HEK293 (cell line): ENCODE data around the gene SPAAR.

Experiments used
- CTCF ChIA-PET: fragments of 350-600 bp; formaldehyde crosslinking; extraction: SDS; loops from one replicate; lab custom pipeline; 2021; ENCODE audit warnings: antibody characterized with exemption; lab: Yijun Ruan, JAX
- POLR2A ChIA-PET: fragments of 300-600 bp; formaldehyde crosslinking; extraction: SDS; loops from one replicate; lab custom pipeline; 2020; ENCODE audit warnings: antibody characterized with exemption, inconsistent platforms; lab: Yijun Ruan, JAX
- H3K27ac ChIP-seq: fragments of 200-500 bp; sonication (Bioruptor generic); 2 replicates; pipeline ENCODE4 v1.5.1; 2014; ENCODE audit warnings: low read depth, low read length, control low read depth, inconsistent platforms; ENCODE audit errors: extremely low read depth
- H3K36me3 ChIP-seq, 2 experiments: fragments of 200-500 bp in 1 of 2; sonication (Bioruptor generic) in 1 of 2; 1 replicate in 1 of 2; 2 replicates in 1 of 2; pipeline ENCODE4 v1.5.1; 2014 to 2017; ENCODE audit warnings: inconsistent platforms in 2 of 2, low read length in 2 of 2; ENCODE audit not compliant: control insufficient read depth in 2 of 2, insufficient read depth in 1 of 2
- H3K4me1 ChIP-seq: fragments of 200-500 bp; sonication (Bioruptor generic); 2 replicates; pipeline ENCODE4 v1.5.1; 2014; ENCODE audit warnings: mild to moderate bottlenecking, low read length, inconsistent platforms; ENCODE audit not compliant: control insufficient read depth, insufficient read depth
- H3K4me3 ChIP-seq: 2 replicates; pipeline ENCODE4 v1.5.1; 2011; ENCODE audit warnings: low read depth, mild to moderate bottlenecking, control low read depth, low read length, moderate library complexity
- H3K9me3 ChIP-seq: fragments of 200-500 bp; sonication (Bioruptor generic); 2 replicates; pipeline ENCODE4 v1.5.1; 2014; ENCODE audit warnings: low read depth, low read length, inconsistent platforms; ENCODE audit not compliant: control insufficient read depth, insufficient read depth
- ATF2 ChIP-seq: fragments of 450-650 bp; formaldehyde crosslinking; IDR thresholded peaks from 2 replicates; pipeline ENCODE4 v1.5.1; 2016; ENCODE audit warnings: missing biosample characterization, missing genetic modification characterization, low read depth
- BCL11B ChIP-seq: fragments of 450-650 bp; formaldehyde crosslinking; IDR thresholded peaks from 2 replicates; pipeline ENCODE4 v1.5.1; 2016; ENCODE audit warnings: low read depth, missing biosample characterization, missing genetic modification characterization
- EGR2 ChIP-seq: fragments of 450-650 bp; formaldehyde crosslinking; IDR thresholded peaks from 2 replicates; pipeline ENCODE4 v1.5.1; 2016; ENCODE audit warnings: low read depth, missing biosample characterization, missing genetic modification characterization
- GFI1B ChIP-seq: fragments of 450-650 bp; formaldehyde crosslinking; IDR thresholded peaks from 2 replicates; pipeline ENCODE4 v1.5.1; 2016; ENCODE audit warnings: missing biosample characterization, missing genetic modification characterization
- GLI4 ChIP-seq: fragments of 450-650 bp; formaldehyde crosslinking; IDR thresholded peaks from 2 replicates; pipeline ENCODE4 v1.5.1; 2016; ENCODE audit warnings: missing biosample characterization, missing genetic modification characterization
- GLIS1 ChIP-seq: fragments of 450-650 bp; formaldehyde crosslinking; IDR thresholded peaks from 2 replicates; pipeline ENCODE4 v1.5.1; 2016; ENCODE audit warnings: missing biosample characterization, missing genetic modification characterization
- HOXD13 ChIP-seq: sonication (generic); formaldehyde crosslinking; IDR thresholded peaks from 2 replicates; pipeline ENCODE4 v1.8.0; 2022; ENCODE audit warnings: missing genetic modification reagents, borderline replicate concordance
- MZF1 ChIP-seq: fragments of 450-650 bp; formaldehyde crosslinking; IDR thresholded peaks from 2 replicates; pipeline ENCODE4 v1.5.1; 2017; ENCODE audit warnings: missing biosample characterization, missing genetic modification characterization, borderline replicate concordance
- SCRT2 ChIP-seq: fragments of 450-650 bp; formaldehyde crosslinking; IDR thresholded peaks from 2 replicates; pipeline ENCODE4 v1.5.1; 2016; ENCODE audit warnings: missing biosample characterization, missing genetic modification characterization
- ZBTB48 ChIP-seq: fragments of 450-650 bp; formaldehyde crosslinking; IDR thresholded peaks from 2 replicates; pipeline ENCODE4 v1.5.1; 2016; ENCODE audit warnings: missing biosample characterization, missing genetic modification characterization
- ZEB2 ChIP-seq: fragments of 450-650 bp; formaldehyde crosslinking; IDR thresholded peaks from 2 replicates; pipeline ENCODE4 v1.5.1; 2016; ENCODE audit warnings: missing biosample characterization, missing genetic modification characterization
- ZFHX2 ChIP-seq: fragments of 450-650 bp; formaldehyde crosslinking; conservative IDR thresholded peaks from 2 replicates; pipeline ENCODE4 v1.5.1; 2016; ENCODE audit warnings: missing biosample characterization, missing genetic modification characterization
- ZNF211 ChIP-seq: fragments of 450-650 bp; formaldehyde crosslinking; IDR thresholded peaks from 2 replicates; pipeline ENCODE4 v1.5.1; 2016; ENCODE audit warnings: low read depth, missing biosample characterization, missing genetic modification characterization
- ZNF24 ChIP-seq: fragments of 450-650 bp; formaldehyde crosslinking; IDR thresholded peaks from 2 replicates; pipeline ENCODE4 v1.5.1; 2016; ENCODE audit warnings: missing biosample characterization, missing genetic modification characterization
- ZNF248 ChIP-seq: fragments of 450-650 bp; formaldehyde crosslinking; IDR thresholded peaks from 2 replicates; pipeline ENCODE4 v1.5.1; 2017; ENCODE audit warnings: missing biosample characterization, missing genetic modification characterization
- ZNF26 ChIP-seq: fragments of 450-650 bp; formaldehyde crosslinking; IDR thresholded peaks from 2 replicates; pipeline ENCODE4 v1.5.1; 2016; ENCODE audit warnings: missing biosample characterization, missing genetic modification characterization
- ZNF292 ChIP-seq: fragments of 450-650 bp; formaldehyde crosslinking; IDR thresholded peaks from 2 replicates; pipeline ENCODE4 v1.5.1; 2016; ENCODE audit warnings: low read depth, missing biosample characterization, missing genetic modification characterization, borderline replicate concordance
- ZNF350 ChIP-seq: fragments of 450-650 bp; formaldehyde crosslinking; IDR thresholded peaks from 2 replicates; pipeline ENCODE4 v1.5.0; 2017; ENCODE audit warnings: missing biosample characterization, mild to moderate bottlenecking, missing genetic modification characterization
- ZNF37A ChIP-seq: fragments of 450-650 bp; IDR thresholded peaks from 2 replicates; pipeline ENCODE4 v1.5.1; 2018; ENCODE audit warnings: missing biosample characterization, missing genetic modification characterization
- ZNF416 ChIP-seq: fragments of 450-650 bp; formaldehyde crosslinking; IDR thresholded peaks from 2 replicates; pipeline ENCODE4 v1.5.1; 2016; ENCODE audit warnings: missing biosample characterization, missing genetic modification characterization
- ZNF501 ChIP-seq: fragments of 450-650 bp; formaldehyde crosslinking; IDR thresholded peaks from 2 replicates; pipeline ENCODE4 v1.5.1; 2016; ENCODE audit warnings: missing biosample characterization, missing genetic modification characterization
- ZNF510 ChIP-seq: fragments of 450-650 bp; formaldehyde crosslinking; IDR thresholded peaks from 2 replicates; pipeline ENCODE4 v1.5.1; 2018; ENCODE audit warnings: mild to moderate bottlenecking, missing genetic modification characterization, missing biosample characterization; ENCODE audit not compliant: insufficient replicate concordance
- ZNF513 ChIP-seq: fragments of 450-650 bp; IDR thresholded peaks from 2 replicates; pipeline ENCODE4 v1.5.1; 2018; ENCODE audit warnings: missing biosample characterization, missing genetic modification characterization
- ZNF514 ChIP-seq: fragments of 450-650 bp; formaldehyde crosslinking; IDR thresholded peaks from 2 replicates; pipeline ENCODE4 v1.5.1; 2016; ENCODE audit warnings: missing biosample characterization, missing genetic modification characterization
- ZNF529 ChIP-seq: fragments of 450-650 bp; formaldehyde crosslinking; IDR thresholded peaks from 2 replicates; pipeline ENCODE4 v1.5.1; 2017; ENCODE audit warnings: missing genetic modification characterization, missing biosample characterization; ENCODE audit not compliant: insufficient replicate concordance
- ZNF548 ChIP-seq: fragments of 450-650 bp; formaldehyde crosslinking; IDR thresholded peaks from 2 replicates; pipeline ENCODE4 v1.5.1; 2016; ENCODE audit warnings: missing biosample characterization, missing genetic modification characterization
- ZNF580 ChIP-seq: fragments of 450-650 bp; formaldehyde crosslinking; IDR thresholded peaks from 2 replicates; pipeline ENCODE4 v1.5.1; 2016; ENCODE audit warnings: missing biosample characterization, missing genetic modification characterization
- ZNF645 ChIP-seq: fragments of 450-650 bp; formaldehyde crosslinking; IDR thresholded peaks from 2 replicates; pipeline ENCODE4; 2016; ENCODE audit warnings: missing biosample characterization, missing genetic modification characterization
- ZNF707 ChIP-seq: fragments of 450-650 bp; formaldehyde crosslinking; IDR thresholded peaks from 2 replicates; pipeline ENCODE4 v1.5.1; 2016; ENCODE audit warnings: missing biosample characterization, missing genetic modification characterization
- ZSCAN18 ChIP-seq: fragments of 450-650 bp; formaldehyde crosslinking; IDR thresholded peaks from 2 replicates; pipeline ENCODE4 v1.5.1; 2016; ENCODE audit warnings: missing biosample characterization, missing genetic modification characterization

SPAAR gene

GRCh38 chr9:35930521-35930920, 21.2 kb downstream of the SPAAR start:
- no peak for TF ChIP-seq HOXD13 (CRISPR knock-in tag)
- no peak for TF ChIP-seq ZNF26
- TF ChIP-seq ZNF350, result no peak
- TF ChIP-seq SCRT2 (tag by site-specific recombination), result no peak
- TF ChIP-seq MZF1 (tag by site-specific recombination), result no peak
- TF ChIP-seq BCL11B (tag by site-specific recombination), result no peak
- no peak for TF ChIP-seq GFI1B (tag by site-specific recombination)
- TF ChIP-seq ZNF529 (tag by site-specific recombination), result no peak
- TF ChIP-seq ZNF37A (tag by site-specific recombination), result no peak
- no peak for TF ChIP-seq ZNF24 (tag by site-specific recombination)
- no peak for TF ChIP-seq ZEB2 (tag by site-specific recombination)
- TF ChIP-seq ZNF513 (tag by site-specific recombination), result no peak
- no peak for TF ChIP-seq ZNF514 (tag by site-specific recombination)
- TF ChIP-seq ZFHX2 (tag by site-specific recombination), result no peak
- TF ChIP-seq ATF2, result no peak
- TF ChIP-seq ZSCAN18 (tag by site-specific recombination), result no peak
- TF ChIP-seq ZNF248, result no peak
- no peak for TF ChIP-seq ZBTB48 (tag by site-specific recombination)
- TF ChIP-seq ZNF510 (tag by site-specific recombination), result no peak
- TF ChIP-seq ZNF645 (tag by site-specific recombination), result no peak
- H3K27ac ChIP-seq, result no peak overlapping the region
- CTCF ChIA-PET, result interaction anchor here (1.0 to 8.7 kb wide), 2 partner anchors 15 to 24 kb away, joined by 4 to 46 read pairs; no protein-coding TSS in a partner anchor
- POLR2A ChIA-PET, result no interaction called here
- H3K36me3 ChIP-seq, result no peaks in the 10 kb centered on the region
- no peaks in the 10 kb centered on the region for H3K4me1 ChIP-seq
- H3K4me3 ChIP-seq, result no peak overlapping the region
- H3K9me3 ChIP-seq, result no peaks in the 10 kb centered on the region

- H3K4me3 ChIP-seq, result no peak overlapping the region
- no peaks in the 10 kb centered on the region for H3K4me1 ChIP-seq
- no peak overlapping the region for H3K27ac ChIP-seq
- ChIA-PET POLR2A (no interaction called here), CTCF (interaction anchor here (1.0 to 8.7 kb wide), 3 partner anchors 15 to 24 kb away, joined by 4 to 46 read pairs (median 5); no protein-coding TSS in a partner anchor)
- TF ChIP-seq GLIS1 (tag by site-specific recombination) (no peak), ZNF501 (tag by site-specific recombination) (no peak), ZNF580 (tag by site-specific recombination) (no peak), ZNF211 (tag by site-specific recombination) (no peak), EGR2 (tag by site-specific recombination) (no peak), ZNF707 (tag by site-specific recombination) (no peak), ZNF292 (tag by site-specific recombination) (no peak), ZNF416 (tag by site-specific recombination) (no peak), GLI4 (tag by site-specific recombination) (no peak), ZNF548 (tag by site-specific recombination) (no peak)
- H3K9me3 ChIP-seq, result no peaks in the 10 kb centered on the region
- H3K36me3 ChIP-seq, result no peaks in the 10 kb centered on the region
These were observed 21.7 kb downstream of the SPAAR start for GRCh38 chr9:35930989-35931388.
